WTC11 (cell line): ENCODE data around the gene LTBP2. TPM values are rescaled to one million over a fixed set of nuclear protein-coding genes. Genes with fewer than 3 reads are reported as not detected.

Experiments used
- ATAC-seq: fragments of 200-7000 bp; cut with Tn5 transposase; 2 replicates; pipeline ENCODE4 v1.10.0; 2021; ENCODE audit warnings: mild to moderate bottlenecking, moderate library complexity
- CTCF ChIA-PET: fragments of 300-600 bp; sonication (Branson Sonifier 250); formaldehyde crosslinking; loops from one replicate; lab custom pipeline; 2021; ENCODE audit warnings: antibody characterized with exemption; lab: Charles Lee
- POLR2A ChIA-PET: fragments of 350-600 bp; sonication (Branson Sonifier 250); formaldehyde crosslinking; loops from one replicate; lab custom pipeline; 2021; ENCODE audit warnings: antibody characterized with exemption; lab: Charles Lee
- DNase-seq: peaks from one replicate; pipeline ENCODE4 v3.0.0; 2021; ENCODE audit warnings: low spot score
- H3K27ac Mint-ChIP-seq: 2 replicates; pipeline ENCODE4 v1.8.0; 2021; ENCODE audit warnings: mixed read lengths
- H3K27me3 Mint-ChIP-seq: 2 replicates; pipeline ENCODE4 v1.8.0; 2021; ENCODE audit warnings: low read depth, mild to moderate bottlenecking, moderate library complexity, mixed read lengths
- H3K36me3 Mint-ChIP-seq: 2 replicates; pipeline ENCODE4 v1.8.0; 2021; ENCODE audit warnings: mixed read lengths
- H3K4me1 Mint-ChIP-seq: 2 replicates; pipeline ENCODE4 v1.8.0; 2022; ENCODE audit warnings: mixed read lengths
- H3K4me3 Mint-ChIP-seq: 2 replicates; pipeline ENCODE4 v1.8.0; 2021; ENCODE audit warnings: mild to moderate bottlenecking, moderate library complexity, mixed read lengths
- H3K9me3 Mint-ChIP-seq: 2 replicates; pipeline ENCODE4 v1.8.0; 2021; ENCODE audit warnings: mixed read lengths
- ATF6 ChIP-seq: sonication (generic); formaldehyde crosslinking; IDR thresholded peaks from 2 replicates; pipeline ENCODE4 v1.8.1; 2023; ENCODE audit warnings: mild to moderate bottlenecking, missing genetic modification reagents
- CBFB ChIP-seq: sonication (generic); formaldehyde crosslinking; IDR thresholded peaks from 2 replicates; pipeline ENCODE4 v1.8.1; 2022; ENCODE audit warnings: mild to moderate bottlenecking, low read depth, missing genetic modification reagents
- CDX4 ChIP-seq: fragments of 250-450 bp; sonication (Bioruptor Pico); IDR thresholded peaks from 2 replicates; pipeline ENCODE4 v1.9.0; 2021; ENCODE audit warnings: moderate library complexity, mild to moderate bottlenecking, inconsistent platforms, borderline replicate concordance
- CREB1 ChIP-seq: sonication (generic); formaldehyde crosslinking; IDR thresholded peaks from 2 replicates; pipeline ENCODE4 v1.8.0; 2023; ENCODE audit warnings: mild to moderate bottlenecking, missing genetic modification reagents
- CTCF ChIP-seq: fragments of 200-600 bp; IDR thresholded peaks from 2 replicates; pipeline ENCODE4 v1.8.0; 2022; ENCODE audit warnings: antibody characterized with exemption
- HMGXB4 ChIP-seq: sonication (generic); formaldehyde crosslinking; IDR thresholded peaks from 2 replicates; pipeline ENCODE4 v1.8.1; 2023; ENCODE audit warnings: mild to moderate bottlenecking, moderate library complexity, missing genetic modification reagents
- MYBL2 ChIP-seq: sonication (generic); formaldehyde crosslinking; IDR thresholded peaks from 2 replicates; pipeline ENCODE4 v1.8.1; 2023; ENCODE audit warnings: mild to moderate bottlenecking, moderate library complexity, missing genetic modification reagents
- PRDM15 ChIP-seq: sonication (generic); formaldehyde crosslinking; IDR thresholded peaks from 2 replicates; pipeline ENCODE4 v1.8.0; 2022; ENCODE audit warnings: missing genetic modification reagents
- RORB ChIP-seq: fragments of 250-450 bp; sonication (Bioruptor Pico); IDR thresholded peaks from 2 replicates; pipeline ENCODE4 v1.9.0; 2021; ENCODE audit warnings: mild to moderate bottlenecking
- SMAD3 ChIP-seq: sonication (generic); formaldehyde crosslinking; IDR thresholded peaks from 2 replicates; pipeline ENCODE4 v1.8.0; 2022; ENCODE audit warnings: missing genetic modification reagents, mild to moderate bottlenecking, borderline replicate concordance
- SMAD4 ChIP-seq: sonication (generic); formaldehyde crosslinking; IDR thresholded peaks from 2 replicates; pipeline ENCODE4 v1.8.0; 2022; ENCODE audit warnings: mild to moderate bottlenecking, missing genetic modification reagents
- TCF7 ChIP-seq: sonication (generic); formaldehyde crosslinking; IDR thresholded peaks from 2 replicates; pipeline ENCODE4 v1.8.0; 2022; ENCODE audit warnings: mild to moderate bottlenecking, low read depth, missing genetic modification reagents, moderate library complexity
- TP53 ChIP-seq: sonication (generic); formaldehyde crosslinking; IDR thresholded peaks from 2 replicates; pipeline ENCODE4 v1.8.1; 2023; ENCODE audit warnings: mild to moderate bottlenecking, missing genetic modification reagents
- USF1 ChIP-seq: sonication (generic); formaldehyde crosslinking; IDR thresholded peaks from 2 replicates; pipeline ENCODE4 v1.8.0; 2022; ENCODE audit warnings: mild to moderate bottlenecking, missing genetic modification reagents
- USF2 ChIP-seq: sonication (generic); formaldehyde crosslinking; IDR thresholded peaks from 2 replicates; pipeline ENCODE4 v1.8.1; 2023; ENCODE audit warnings: mild to moderate bottlenecking, missing genetic modification reagents, moderate library complexity
- ZMAT4 ChIP-seq: fragments of 250-450 bp; sonication (Bioruptor Pico); IDR thresholded peaks from 2 replicates; pipeline ENCODE4 v1.9.0; 2021; ENCODE audit warnings: mild to moderate bottlenecking
- ZNF263 ChIP-seq: sonication (generic); formaldehyde crosslinking; IDR thresholded peaks from 2 replicates; pipeline ENCODE4 v1.8.1; 2022; ENCODE audit warnings: low read depth, mild to moderate bottlenecking, moderate library complexity, missing genetic modification reagents
- ZNF317 ChIP-seq: sonication (generic); formaldehyde crosslinking; IDR thresholded peaks from 2 replicates; pipeline ENCODE4 v1.8.1; 2023; ENCODE audit warnings: low read depth, mild to moderate bottlenecking, moderate library complexity, missing genetic modification reagents, borderline replicate concordance
- ZNF416 ChIP-seq: fragments of 250-450 bp; sonication (Bioruptor Pico); IDR thresholded peaks from 2 replicates; pipeline ENCODE4 v1.9.0; 2021; ENCODE audit warnings: mild to moderate bottlenecking, inconsistent platforms
- ZNF423 ChIP-seq: fragments of 250-450 bp; sonication (Bioruptor Pico); IDR thresholded peaks from 2 replicates; pipeline ENCODE4 v2.1.2; 2022; ENCODE audit warnings: mild to moderate bottlenecking, moderate library complexity
- total RNA-seq: library from RNA; stranded (reverse); gene quantifications from 3 replicates; pipeline ENCODE4 v1.2.3, GENCODE V29; 2021

Gene LTBP2
- total RNA-seq, 1 experiment from 2014 or later, result 1.2 TPM

- Mint-ChIP-seq H3K4me1 (peaks cover 10% of the 10 kb centered on the region; the same call in 1 of the 2 replicates), H3K4me3 (no peak overlapping the region), H3K9me3 (no peaks in the 10 kb centered on the region), H3K27me3 (peaks cover 50% of the 10 kb centered on the region), H3K36me3 (no peaks in the 10 kb centered on the region), H3K27ac (no peak overlapping the region)
- CTCF ChIA-PET, result interaction anchor here (0.6 to 5.9 kb wide), 60 partner anchors 8 to 338 kb away, joined by 3 to 110 read pairs (median 5); partner anchors contain the start of genes ISCA2, NPC2 and YLPM1
- POLR2A ChIA-PET, result interaction anchor here (0.7 to 1.4 kb wide), 3 partner anchors 10 to 108 kb away, joined by 3 to 4 read pairs (median 4); no protein-coding TSS in a partner anchor
- DNase-seq, result peak; percentile 93
- ATAC-seq, result peak; percentile 13
- TF ChIP-seq USF2 (CRISPR knock-in tag), result peak; percentile 74
- peak; percentile 47; the same call in 1 of the 2 replicates for TF ChIP-seq USF1
- TF ChIP-seq SMAD4 (CRISPR knock-in tag), result no peak
- TF ChIP-seq CTCF, result peak; percentile 92
Observed at GRCh38 chr14:74608959-74609611, 3.0 kb downstream of the LTBP2 start.

GRCh38 chr14:74606727-74607126 lies 5.3 kb downstream of the LTBP2 start:
- no peak overlapping the region for H3K27ac Mint-ChIP-seq
- no peak for ATAC-seq
- no peak overlapping the region for H3K4me3 Mint-ChIP-seq
- no peak for DNase-seq
- H3K4me1 Mint-ChIP-seq, result peaks cover 10% of the 10 kb centered on the region; the same call in 1 of the 2 replicates
- H3K27me3 Mint-ChIP-seq, result peaks cover 29% of the 10 kb centered on the region
- H3K9me3 Mint-ChIP-seq, result no peaks in the 10 kb centered on the region
- ChIA-PET CTCF (interaction anchor here (2.4 kb wide), 1 partner anchor 33 kb away, joined by 16 read pairs; no protein-coding TSS in a partner anchor), POLR2A (no interaction called here)
- TF ChIP-seq MYBL2 (CRISPR knock-in tag), result no peak
- no peak for TF ChIP-seq SMAD3
- TF ChIP-seq CDX4 (CRISPR knock-in tag), result no peak
- no peak for TF ChIP-seq ZMAT4 (CRISPR knock-in tag)
- TF ChIP-seq HMGXB4 (CRISPR knock-in tag), result no peak
- TF ChIP-seq ZNF423 (CRISPR knock-in tag), result no peak
- no peak for TF ChIP-seq USF2 (CRISPR knock-in tag)
- TF ChIP-seq ZNF416 (CRISPR knock-in tag), result no peak
- TF ChIP-seq ATF6 (CRISPR knock-in tag), result no peak
- TF ChIP-seq ZNF263 (CRISPR knock-in tag), result no peak
- no peak for TF ChIP-seq ZNF317
- no peak for TF ChIP-seq TCF7
- no peak for TF ChIP-seq RORB
- no peak for TF ChIP-seq PRDM15 (CRISPR knock-in tag)
- TF ChIP-seq TP53 (CRISPR knock-in tag), result no peak
- no peak for TF ChIP-seq CREB1 (CRISPR knock-in tag)
- no peak for TF ChIP-seq CBFB (CRISPR knock-in tag)
- no peaks in the 10 kb centered on the region for H3K36me3 Mint-ChIP-seq
